ENCODE data around the gene COMT.

COMT gene

GRCh38 chr22:19942157-19943081 lies 847 bp downstream of the COMT start:
- DNase-seq (ENCODE audit: extremely low read depth, low read depth) = no peak
- TF ChIP-seq CTCF (IDR thresholded peaks at IDR 0.05; ENCODE audit: low read depth, low read length) = no peak

GRCh38 chr22:19943082-19944026 lies 1.8 kb downstream of the COMT start:
- peak; percentile 76 for DNase-seq (ENCODE audit: extremely low read depth, low read depth)
- no peak; the same call in none of the 2 replicates for TF ChIP-seq CTCF (IDR thresholded peaks at IDR 0.05; ENCODE audit: low read depth, low read length)

GRCh38 chr22:19948057-19948760 lies 6.6 kb downstream of the COMT start:
- no peak for DNase-seq (ENCODE audit: extremely low read depth, low read depth)
- TF ChIP-seq CTCF (IDR thresholded peaks at IDR 0.05; ENCODE audit: low read depth, low read length) = no peak

GRCh38 chr22:19951346-19951745 lies 9.8 kb downstream of the COMT start:
- no peak for DNase-seq (ENCODE audit: extremely low read depth, low read depth)
- no peak for TF ChIP-seq CTCF (IDR thresholded peaks at IDR 0.05; ENCODE audit: low read depth, low read length)

GRCh38 chr22:19955241-19956128 lies 13.9 kb downstream of the COMT start:
- TF ChIP-seq CTCF (IDR thresholded peaks at IDR 0.05; ENCODE audit: low read depth, low read length) = no peak
- DNase-seq (ENCODE audit: extremely low read depth, low read depth) = no peak

GRCh38 chr22:19957445-19957844 lies 15.9 kb downstream of the COMT start:
- no peak for TF ChIP-seq CTCF (IDR thresholded peaks at IDR 0.05; ENCODE audit: low read depth, low read length)
- DNase-seq (ENCODE audit: extremely low read depth, low read depth) = no peak
